Measurements from ENCODE around the gene CBFB.

- TF ChIP-seq YY1 (IDR thresholded peaks at IDR 0.05; ENCODE audit: low read depth), result no peak
- TF ChIP-seq TAF1 (IDR thresholded peaks at IDR 0.05; ENCODE audit: low read depth), result no peak
- TF ChIP-seq EP300 (IDR thresholded peaks at IDR 0.05; ENCODE audit: borderline replicate concordance), result no peak
- no peak for TF ChIP-seq EGR1 (IDR thresholded peaks at IDR 0.05)
- no peak for TF ChIP-seq RAD21 (IDR thresholded peaks at IDR 0.05; ENCODE audit: low read depth)
- TF ChIP-seq CREB1 (IDR thresholded peaks at IDR 0.05; ENCODE audit: low read depth), result no peak
- no peak for TF ChIP-seq FOXM1 (IDR thresholded peaks at IDR 0.05; ENCODE audit: borderline replicate concordance, low read depth)
- TF ChIP-seq ZBTB7A (IDR thresholded peaks at IDR 0.05; ENCODE audit: low read depth), result no peak
- TF ChIP-seq REST (IDR thresholded peaks at IDR 0.05; ENCODE audit: low read depth), result no peak
These were observed 14.2 kb upstream of the CBFB start for GRCh38 chr16:67014634-67015312.

All from Ishikawa (cell line).